HepG2 (cell line): ENCODE data around the gene SLC25A45.

Source experiments
- EED ChIP-seq: sonication (generic); formaldehyde crosslinking; IDR thresholded peaks from 2 replicates; pipeline ENCODE4 v1.5.0; 2020; ENCODE audit warnings: mild to moderate bottlenecking, missing genetic modification reagents
- IKZF1 ChIP-seq: fragments of 450-650 bp; IDR thresholded peaks from 2 replicates; pipeline ENCODE4 v1.7.1; 2016
- JUN ChIP-seq: sonication (generic); formaldehyde crosslinking; IDR thresholded peaks from 2 replicates; pipeline ENCODE4 v1.4.0; 2020; ENCODE audit warnings: mild to moderate bottlenecking, missing genetic modification reagents
- PHB2 ChIP-seq: fragments of 450-650 bp; IDR thresholded peaks from 2 replicates; pipeline ENCODE4 v1.6.1; 2018; ENCODE audit not compliant: partially characterized antibody
- SNAPC2 ChIP-seq: sonication (generic); formaldehyde crosslinking; IDR thresholded peaks from 2 replicates; pipeline ENCODE4 v1.8.1; 2022; ENCODE audit warnings: mild to moderate bottlenecking, missing genetic modification reagents
- ZNF782 ChIP-seq: sonication (generic); formaldehyde crosslinking; IDR thresholded peaks from 2 replicates; pipeline ENCODE4 v1.4.0; 2020; ENCODE audit warnings: missing genetic modification reagents, mild to moderate bottlenecking, borderline replicate concordance
- TF ChIP-seq, protein P1 (sequence below): sonication (generic); formaldehyde crosslinking; IDR thresholded peaks from 2 replicates; pipeline ENCODE4 v1.5.0; 2020; ENCODE audit warnings: mild to moderate bottlenecking, missing genetic modification reagents, moderate library complexity

DNA sequence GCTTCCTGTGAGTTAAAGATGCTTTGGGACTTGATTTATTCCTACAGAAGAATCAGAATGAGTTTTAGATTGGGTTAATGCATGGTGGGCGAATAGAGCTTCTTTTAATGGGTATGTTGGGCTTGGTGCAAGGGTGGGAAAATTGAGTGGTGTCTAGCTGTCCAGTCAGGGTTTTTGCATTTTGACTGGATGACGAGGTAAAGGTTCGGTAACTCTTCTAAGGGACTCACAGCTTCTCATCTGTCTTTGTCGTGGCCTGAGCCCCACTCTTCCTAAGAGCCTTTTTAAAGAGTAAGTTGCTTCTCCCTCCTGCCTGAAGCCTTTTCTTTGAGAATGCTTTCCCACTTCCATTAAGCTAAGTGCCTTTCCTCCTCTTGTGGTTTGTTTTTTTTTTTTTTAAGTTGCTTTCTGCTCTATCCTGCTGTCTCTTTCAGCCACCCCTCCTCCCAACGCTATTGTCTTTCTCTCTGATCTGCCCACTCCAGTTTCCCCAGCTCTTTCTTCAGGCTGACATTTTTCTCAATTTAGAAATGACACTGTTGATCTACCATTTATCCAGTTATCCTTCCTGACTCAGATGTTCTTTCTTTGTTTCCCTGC lies 47.6 kb downstream of the SLC25A45 start:
- TF ChIP-seq, protein P1, sequence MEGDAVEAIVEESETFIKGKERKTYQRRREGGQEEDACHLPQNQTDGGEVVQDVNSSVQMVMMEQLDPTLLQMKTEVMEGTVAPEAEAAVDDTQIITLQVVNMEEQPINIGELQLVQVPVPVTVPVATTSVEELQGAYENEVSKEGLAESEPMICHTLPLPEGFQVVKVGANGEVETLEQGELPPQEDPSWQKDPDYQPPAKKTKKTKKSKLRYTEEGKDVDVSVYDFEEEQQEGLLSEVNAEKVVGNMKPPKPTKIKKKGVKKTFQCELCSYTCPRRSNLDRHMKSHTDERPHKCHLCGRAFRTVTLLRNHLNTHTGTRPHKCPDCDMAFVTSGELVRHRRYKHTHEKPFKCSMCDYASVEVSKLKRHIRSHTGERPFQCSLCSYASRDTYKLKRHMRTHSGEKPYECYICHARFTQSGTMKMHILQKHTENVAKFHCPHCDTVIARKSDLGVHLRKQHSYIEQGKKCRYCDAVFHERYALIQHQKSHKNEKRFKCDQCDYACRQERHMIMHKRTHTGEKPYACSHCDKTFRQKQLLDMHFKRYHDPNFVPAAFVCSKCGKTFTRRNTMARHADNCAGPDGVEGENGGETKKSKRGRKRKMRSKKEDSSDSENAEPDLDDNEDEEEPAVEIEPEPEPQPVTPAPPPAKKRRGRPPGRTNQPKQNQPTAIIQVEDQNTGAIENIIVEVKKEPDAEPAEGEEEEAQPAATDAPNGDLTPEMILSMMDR (CRISPR knock-in tag), result no peak
- TF ChIP-seq EED (CRISPR knock-in tag) (no peak), PHB2 (no peak), ZNF782 (no peak), IKZF1 (no peak), JUN (no peak), SNAPC2 (CRISPR knock-in tag) (no peak)
